A204.1 (cell line): Measurements from ENCODE around the gene HSFX4.
"Not testable (repeated sequence)": the region's sequence is repeated elsewhere in the genome, so short reads cannot be mapped to it uniquely, and the experiment has no call there.

ENCODE experiments used
- FAIRE-seq: peaks from 2 replicates; lab custom pipeline; 2012; peaks lifted over from hg19 to GRCh38; lab: Jason Lieb, UNC

Gene HSFX4

GRCh38 chrX:149938427-149938880 lies 9.1 kb downstream of the HSFX4 start, which contains the start of gene EOLA2:
Gene EOLA2 (minus strand): TSS chrX:149938491. CDS start chrX:149933874, 4,617 bp downstream.
- peak; percentile 84 for FAIRE-seq

- FAIRE-seq: no peak
Observed at GRCh38 chrX:149938881-149939654, 9.7 kb downstream of the HSFX4 start.

- FAIRE-seq: no peak
Observed at GRCh38 chrX:149939655-149939904, 10.2 kb downstream of the HSFX4 start.

GRCh38 chrX:149939905-149940673 lies 10.7 kb downstream of the HSFX4 start:
- peak; percentile 88 for FAIRE-seq

- not testable (repeated sequence) for FAIRE-seq
Observed at GRCh38 chrX:149940674-149941024, 11.3 kb downstream of the HSFX4 start.

GRCh38 chrX:149945087-149945670 lies 15.8 kb downstream of the HSFX4 start:
- FAIRE-seq: not testable (repeated sequence)

GRCh38 chrX:149945820-149946219 lies 16.4 kb downstream of the HSFX4 start:
- FAIRE-seq: not testable (repeated sequence)

GRCh38 chrX:149946932-149947331 lies 17.6 kb downstream of the HSFX4 start:
- not testable (repeated sequence) for FAIRE-seq

GRCh38 chrX:149948016-149948415 lies 18.6 kb downstream of the HSFX4 start:
- FAIRE-seq: no peak

GRCh38 chrX:149949743-149950436 lies 20.5 kb downstream of the HSFX4 start:
- no peak for FAIRE-seq

- FAIRE-seq: peak; percentile 90
Observed at GRCh38 chrX:149950681-149951080, 21.3 kb downstream of the HSFX4 start.

GRCh38 chrX:149961572-149961971 lies 32.2 kb downstream of the HSFX4 start:
- FAIRE-seq: no peak

- FAIRE-seq: no peak
Observed at GRCh38 chrX:149962010-149962409, 32.6 kb downstream of the HSFX4 start.

- FAIRE-seq: peak; percentile 93
Observed at GRCh38 chrX:149962859-149963757, 33.7 kb downstream of the HSFX4 start.

- no peak for FAIRE-seq
Observed at GRCh38 chrX:149979126-149979644, 49.8 kb downstream of the HSFX4 start.
